Tracheal epithelial cell (primary cell): ENCODE measurements around the gene SFRP5. TPM values are rescaled to one million over a fixed set of nuclear protein-coding genes. Genes with fewer than 3 reads are reported as not detected.

Experiments
- total RNA-seq: library from RNA; depleted of rRNA; stranded (reverse); fragments of >200 nt; gene quantifications from 2 replicates; pipeline ENCODE4 v1.2.1, GENCODE V29; 2014

The SFRP5 gene
- not detected in 2 replicates for total RNA-seq

GRCh38 chr10:97771913-97772823, at the start of gene SFRP5:
Gene SFRP5, minus strand, starts transcription at chr10:97771999. Its CDS starts 166 bp downstream, at chr10:97771833.

GRCh38 chr10:97736902-97737769, 34.7 kb downstream of the SFRP5 start, which contains the start of gene ZFYVE27:
Gene ZFYVE27, plus strand, starts transcription at chr10:97737128. Its CDS starts 1,350 bp downstream, at chr10:97738478.

Other genes starting within 250 kb of the SFRP5 start
- 1.3 and 9.9 TPM in 2 replicates for gene ANKRD2, start 199.2 kb downstream of the SFRP5 start, total RNA-seq
- 0.21 and 25.5 TPM in 2 replicates for gene HOGA1, start 187.6 kb downstream of the SFRP5 start, total RNA-seq
- gene C10orf62, start 182.3 kb downstream of the SFRP5 start, total RNA-seq: not detected in 2 replicates
- 2.2 and 6.0 TPM in 2 replicates for gene MORN4, start 138.5 kb downstream of the SFRP5 start, total RNA-seq
- 37.8 and 41.1 TPM in 2 replicates for gene PI4K2A, start 131.3 kb downstream of the SFRP5 start, total RNA-seq
- 83.4 and 178 TPM in 2 replicates for gene AVPI1, start 84.8 kb downstream of the SFRP5 start, total RNA-seq
- 8.4 and 12.6 TPM in 2 replicates for gene MARVELD1, start 58.3 kb downstream of the SFRP5 start, total RNA-seq
- 19.6 and 26.7 TPM in 2 replicates for gene ZFYVE27, start 34.9 kb downstream of the SFRP5 start, total RNA-seq
- 0.21 and 0.72 TPM in 2 replicates for gene GOLGA7B, start 77.8 kb upstream of the SFRP5 start, total RNA-seq